Measurements from ENCODE around the gene PCDHA9. TPM values are rescaled to one million over a fixed set of nuclear protein-coding genes. Genes with fewer than 3 reads are reported as not detected.

Gene PCDHA9
- total RNA-seq, 1 donor from 2014 or later = 0.07 TPM

Other genes with a start within 250 kb of the PCDHA9 start
- 4.8 and 5.2 TPM in 2 replicates for gene CD14, start 215.2 kb upstream of the PCDHA9 start, total RNA-seq
- gene TMCO6, start 208.9 kb upstream of the PCDHA9 start, total RNA-seq = 7.0 and 8.0 TPM in 2 replicates
- 26.3 and 36.9 TPM in 2 replicates for gene NDUFA2, start 200.8 kb upstream of the PCDHA9 start, total RNA-seq
- gene IK, start 200.6 kb upstream of the PCDHA9 start, total RNA-seq = 47.7 and 52.2 TPM in 2 replicates
- gene WDR55, start 183.5 kb upstream of the PCDHA9 start, total RNA-seq = 23.5 and 23.7 TPM in 2 replicates
- 0.07 and 0.13 TPM in 2 replicates for gene DND1, start 174.8 kb upstream of the PCDHA9 start, total RNA-seq
- gene HARS1, start 157.0 kb upstream of the PCDHA9 start, total RNA-seq = 50.6 and 62.6 TPM in 2 replicates
- gene HARS2, start 156.9 kb upstream of the PCDHA9 start, total RNA-seq = 23.7 and 28.0 TPM in 2 replicates
- gene ZMAT2, start 147.9 kb upstream of the PCDHA9 start, total RNA-seq = 40.7 and 40.8 TPM in 2 replicates
- gene PCDHA1, start 62.2 kb upstream of the PCDHA9 start, total RNA-seq = 0.20 TPM in 1 of 2 replicates, not detected in the other
- gene PCDHA2, start 53.5 kb upstream of the PCDHA9 start, total RNA-seq = 0.03 and 0.07 TPM in 2 replicates
- gene PCDHA3, start 47.3 kb upstream of the PCDHA9 start, total RNA-seq = 0.20 and 0.39 TPM in 2 replicates
- gene PCDHA4, start 41.3 kb upstream of the PCDHA9 start, total RNA-seq = 0.59 and 0.69 TPM in 2 replicates
- gene PCDHA5, start 26.8 kb upstream of the PCDHA9 start, total RNA-seq = 0.07 TPM in 2 replicates
- 0.76 and 0.91 TPM in 2 replicates for gene PCDHA6, start 20.4 kb upstream of the PCDHA9 start, total RNA-seq
- gene PCDHA7, start 14.1 kb upstream of the PCDHA9 start, total RNA-seq = 1.4 and 1.7 TPM in 2 replicates
- 0.07 and 0.26 TPM in 2 replicates for gene PCDHA8, start 7.2 kb upstream of the PCDHA9 start, total RNA-seq
- 0.26 and 0.50 TPM in 2 replicates for gene PCDHA10, start 7.5 kb downstream of the PCDHA9 start, total RNA-seq
- 0.23 and 0.33 TPM in 2 replicates for gene PCDHA11, start 20.6 kb downstream of the PCDHA9 start, total RNA-seq
- gene PCDHA12, start 26.9 kb downstream of the PCDHA9 start, total RNA-seq = 0.07 and 0.33 TPM in 2 replicates
- 0.10 and 0.20 TPM in 2 replicates for gene PCDHA13, start 33.7 kb downstream of the PCDHA9 start, total RNA-seq
- gene PCDHAC1, start 77.9 kb downstream of the PCDHA9 start, total RNA-seq = 0.07 and 0.26 TPM in 2 replicates
- 0.43 and 1.3 TPM in 2 replicates for gene PCDHAC2, start 118.1 kb downstream of the PCDHA9 start, total RNA-seq
- not detected in 2 replicates for gene PCDHB1, start 203.0 kb downstream of the PCDHA9 start, total RNA-seq
- gene PCDHB2, start 246.2 kb downstream of the PCDHA9 start, total RNA-seq = 3.6 and 4.4 TPM in 2 replicates

Measured in smooth muscle cell of the pulmonary artery (primary cell).